Spleen (tissue), 11 donors: Measurements from ENCODE around the gene ZBTB32. TPM values are rescaled to one million over a fixed set of nuclear protein-coding genes. Genes with fewer than 3 reads are reported as not detected.

ENCODE experiments used
- DNase-seq: peaks from one replicate; pipeline ENCODE4 v3.0.0-alpha.2; 2020
- H3K27ac ChIP-seq, 8 donors: fragments of 200-600 bp; sonication (generic) in 7 of 8; 1 replicate in 4 of 8; 2 replicates in 4 of 8; pipeline versions ENCODE4 v1.5.0 to v1.8.0; 2016 to 2021; ENCODE audit warnings: inconsistent platforms in 4 of 8, mild to moderate bottlenecking in 4 of 8, moderate library complexity in 1 of 8
- H3K27me3 ChIP-seq, 7 donors: fragments of 200-600 bp; sonication (generic) in 6 of 7; replicated peaks in 1 of 7; 1 replicate in 4 of 7; 2 replicates in 3 of 7; pipeline versions ENCODE4 v1.5.0 to v1.8.0; 2016 to 2021; ENCODE audit warnings: inconsistent platforms in 3 of 7, mild to moderate bottlenecking in 1 of 7
- H3K36me3 ChIP-seq, 6 donors: fragments of 200-600 bp; sonication (generic) in 5 of 6; 1 replicate in 4 of 6; 2 replicates in 2 of 6; pipeline versions ENCODE4 v1.5.0 to v1.8.0; 2016 to 2021; ENCODE audit warnings: inconsistent platforms in 2 of 6
- H3K4me1 ChIP-seq, 6 donors: fragments of 200-600 bp; sonication (generic) in 5 of 6; 1 replicate in 3 of 6; 2 replicates in 3 of 6; pipeline versions ENCODE4 v1.5.0 to v1.8.0; 2016 to 2021; ENCODE audit warnings: inconsistent platforms in 3 of 6
- H3K4me3 ChIP-seq, 8 donors: fragments of 200-600 bp; sonication (generic) in 7 of 8; 1 replicate in 4 of 8; 2 replicates in 4 of 8; pipeline versions ENCODE4 v1.5.0 to v1.8.0; 2016 to 2021; ENCODE audit warnings: inconsistent platforms in 4 of 8, mild to moderate bottlenecking in 4 of 8, moderate library complexity in 2 of 8
- H3K9me3 ChIP-seq, 8 donors: fragments of 200-600 bp; sonication (generic) in 7 of 8; 1 replicate in 4 of 8; 2 replicates in 4 of 8; pipeline versions ENCODE4 v1.5.0 to v1.8.0; 2016 to 2021; ENCODE audit warnings: inconsistent platforms in 4 of 8
- CTCF ChIP-seq, 11 experiments: fragments of 200-600 bp in 7 of 11; fragments of 450-650 bp in 4 of 11; sonication (generic) in 4 of 11; IDR thresholded peaks in 8 of 11; conservative IDR thresholded peaks in 3 of 11; 1 replicate in 7 of 11; 2 replicates in 4 of 11; pipeline versions ENCODE4 v1.4.0 to v1.8.0; 2016 to 2021; ENCODE audit warnings: antibody characterized with exemption in 11 of 11, inconsistent platforms in 4 of 11, mild to moderate bottlenecking in 1 of 11
- POLR2A ChIP-seq, 3 donors: fragments of 450-650 bp; IDR thresholded peaks; one replicate each; pipeline ENCODE4 v1.5.1; 2017; ENCODE audit warnings: antibody characterized with exemption in 3 of 3, mild to moderate bottlenecking in 1 of 3
- POLR2AphosphoS5 ChIP-seq, 3 donors: sonication (generic); formaldehyde crosslinking; IDR thresholded peaks; one replicate each; pipeline ENCODE4 v1.5.1; 2017; ENCODE audit warnings: antibody characterized with exemption in 3 of 3
- WGBS, 5 donors: extraction: QIAGEN DNeasy Blood & Tissue Kit in 3 of 5; methylation state at CpG; one replicate each; pipeline versions ENCODE4 v1.1.5 to v1.1.7; 2013 to 2018; 5-methylcytosine and 5-hydroxymethylcytosine counted together
- intact Hi-C: fragments of 100-400 bp; cut with DNase I; formaldehyde crosslinking; loops from one replicate; pipeline ENCODE4 v1.15.0; 2023; ENCODE audit warnings: low total_unique reads
- polyA plus RNA-seq, 3 donors: library from polyadenylated mRNA; stranded (reverse); fragments of 200-250 nt; gene quantifications; one replicate each; pipeline ENCODE4 v1.2.1, GENCODE V29; 2013
- total RNA-seq, 7 donors: library from RNA; depleted of rRNA in 3 of 7; stranded (reverse); fragments of >200 nt in 3 of 7; fragmentation: NEBNext Ultra II Directional in 4 of 7; extraction: Animal tissue kit (Norgen Biotek cat#: 25700) in 4 of 7; gene quantifications; one replicate each; pipeline versions ENCODE4 v1.1.0 to v1.2.1, GENCODE V29; 2016 to 2021
- donor health status: healthy with polysubstance abuse.
- donor health status: DM: no; HTN: no; CAD: no; lungs with moderate emphysema.
- donor health status: DM: no; HTN: no; CAD: no.
- donor health status: Bipolar disorder and iron deficiency.
- donor health status: healthy.
- donor health status: DM: no; HTN: no; CAD: no.
- donor health status: DM: yes; HTN: yes; CAD: no.

ZBTB32 gene
- total and polyA plus RNA-seq, 10 donors: 2.5 to 8.2 (median 4.2) TPM

DNA sequence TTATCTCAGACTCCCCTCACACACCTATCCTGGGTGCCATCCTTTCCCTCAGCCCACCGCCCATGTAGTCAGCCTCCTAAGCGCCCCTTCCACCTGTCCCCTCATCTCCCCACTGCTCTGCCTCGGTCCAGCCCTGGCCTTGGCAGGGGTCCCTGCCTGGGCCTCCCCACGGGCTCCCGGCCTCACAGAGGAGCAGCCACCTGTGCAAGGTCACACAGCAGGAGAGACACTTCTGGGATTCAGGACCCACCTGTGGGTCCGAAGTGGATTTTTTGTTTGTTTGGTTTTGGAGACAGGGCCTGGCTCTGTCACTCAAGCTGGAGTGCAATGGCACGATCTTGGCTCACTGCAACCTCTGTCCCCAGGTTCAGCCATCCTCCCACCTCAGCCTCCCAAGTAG lies 38.8 kb upstream of the ZBTB32 start:
- DNase-seq: no peak
- Histone ChIP-seq H3K27ac (no peak overlapping the region), H3K9me3 (no peaks in the 10 kb centered on the region), H3K4me1 (no peaks in the 10 kb centered on the region), H3K36me3 (peaks cover 0 to 56% (median 5%) of the 10 kb centered on the region in 6 donors), H3K27me3 (peaks cover 0 to 9% (median 0%) of the 10 kb centered on the region in 7 donors), H3K4me3 (no peak overlapping the region)
- intact Hi-C loops: no loop called here
- peak in 1 of 3 donors; percentile 38 for TF ChIP-seq POLR2AphosphoS5 (IDR thresholded peaks at IDR 0.05)
- no peak for TF ChIP-seq POLR2A (IDR thresholded peaks at IDR 0.05)
- TF ChIP-seq CTCF (IDR thresholded peaks at IDR 0.05 in 8 of 11, conservative IDR thresholded peaks at IDR 0.05 in 3 of 11): no peak
- WGBS, 5 donors: 80 to 97% (median 91%) methylated on average over 7 of the region's 7 CpGs

GRCh38 chr19:35666251-35666913 lies 38.0 kb upstream of the ZBTB32 start, which contains the start of gene UPK1A:
TSS of gene UPK1A (plus strand) at chr19:35666517. CDS start at chr19:35666813, 296 bp downstream.
- H3K4me1 ChIP-seq: no peaks in the 10 kb centered on the region
- DNase-seq: no peak
- intact Hi-C loops: no loop called here
- peaks cover 0 to 48% (median 2%) of the 10 kb centered on the region in 6 donors for H3K36me3 ChIP-seq
- WGBS, 5 donors: 74 to 85% (median 76%) methylated on average over 14 to 16 of the region's 16 CpGs
- peaks cover 0 to 15% (median 0%) of the 10 kb centered on the region in 7 donors for H3K27me3 ChIP-seq
- TF ChIP-seq POLR2A (IDR thresholded peaks at IDR 0.05) (no peak), POLR2AphosphoS5 (IDR thresholded peaks at IDR 0.05) (peak in 1 of 3 donors; percentile 47)
- H3K4me3 ChIP-seq: no peak within 1 kb of the TSS
- no peak within 1 kb of the TSS for H3K27ac ChIP-seq
- H3K9me3 ChIP-seq: no peaks in the 10 kb centered on the region

DNA sequence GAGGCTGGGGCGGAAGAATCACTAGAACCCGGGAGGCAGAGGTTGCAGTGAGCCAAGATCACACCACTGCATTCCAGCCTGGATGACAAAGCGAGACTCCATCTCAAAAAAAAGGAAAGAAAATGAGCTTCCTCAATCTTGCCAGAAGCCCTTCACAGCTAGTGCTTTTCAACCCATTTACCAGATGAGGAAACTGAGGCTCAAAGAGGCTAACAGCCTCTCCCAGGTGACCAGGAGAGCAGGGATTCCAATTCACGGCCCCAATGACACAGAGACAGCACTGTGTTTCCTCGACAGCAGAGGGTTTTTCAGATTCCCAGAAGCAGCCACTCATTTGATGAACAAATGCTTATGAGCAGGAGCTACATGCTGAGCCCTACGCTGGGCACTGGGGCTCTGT lies 34.8 kb upstream of the ZBTB32 start:
- TF ChIP-seq POLR2AphosphoS5 (IDR thresholded peaks at IDR 0.05) (no peak), POLR2A (IDR thresholded peaks at IDR 0.05) (no peak), CTCF (IDR thresholded peaks at IDR 0.05 in 8 of 11, conservative IDR thresholded peaks at IDR 0.05 in 3 of 11) (no peak)
- H3K36me3 ChIP-seq: peaks cover 0 to 16% (median 2%) of the 10 kb centered on the region in 6 donors
- no peak overlapping the region for H3K27ac ChIP-seq
- peaks cover 0 to 47% (median 19%) of the 10 kb centered on the region in 7 donors for H3K27me3 ChIP-seq
- DNase-seq: no peak
- no peak overlapping the region for H3K4me3 ChIP-seq
- peaks cover 0 to 13% (median 9%) of the 10 kb centered on the region in 6 donors for H3K4me1 ChIP-seq
- intact Hi-C loops: no loop called here
- 72 to 87% (median 76%) methylated on average over 6 of the region's 6 CpGs for WGBS, 5 donors
- H3K9me3 ChIP-seq: no peaks in the 10 kb centered on the region

DNA sequence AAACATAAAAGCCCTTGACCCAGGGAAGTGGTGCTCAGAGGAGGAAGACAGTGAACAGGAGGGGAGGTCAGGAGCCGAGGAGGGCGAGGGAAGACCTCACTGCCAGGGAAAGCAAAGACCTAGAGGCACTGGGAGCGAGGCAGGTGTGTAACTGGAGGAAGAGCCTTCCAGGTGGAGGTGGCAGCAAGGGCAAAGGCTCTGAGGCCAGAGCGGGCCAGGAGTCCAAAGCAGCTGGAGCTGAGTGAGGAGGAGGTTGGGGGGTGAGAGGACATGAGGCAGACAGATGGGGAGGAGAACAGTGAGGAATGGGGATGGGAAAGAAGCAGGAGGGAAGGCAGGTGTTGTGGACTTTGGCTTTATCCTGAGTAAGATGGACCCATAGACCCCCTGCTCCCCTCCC lies 34.4 kb upstream of the ZBTB32 start:
- 56 to 70% (median 58%) methylated on average over 4 of the region's 4 CpGs for WGBS, 5 donors
- Histone ChIP-seq H3K36me3 (peaks cover 0 to 12% (median 1%) of the 10 kb centered on the region in 6 donors), H3K27ac (no peak overlapping the region), H3K4me3 (no peak overlapping the region), H3K9me3 (no peaks in the 10 kb centered on the region), H3K4me1 (peaks cover 0 to 13% (median 9%) of the 10 kb centered on the region in 6 donors), H3K27me3 (peaks cover 0 to 49% (median 19%) of the 10 kb centered on the region in 7 donors)
- no peak for TF ChIP-seq CTCF (IDR thresholded peaks at IDR 0.05 in 8 of 11, conservative IDR thresholded peaks at IDR 0.05 in 3 of 11)
- TF ChIP-seq POLR2AphosphoS5 (IDR thresholded peaks at IDR 0.05): no peak
- TF ChIP-seq POLR2A (IDR thresholded peaks at IDR 0.05): no peak
- DNase-seq: no peak
- intact Hi-C loops: no loop called here
